GM19463 (cell line): ENCODE data around the gene CEP76.

Source experiments
- ATAC-seq: cut with Tn5 transposase; IDR thresholded peaks from one replicate; pipeline ENCODE4 v1.9.1; 2021; ENCODE audit warnings: mild to moderate bottlenecking, moderate library complexity; ENCODE audit not compliant: unreplicated experiment

The CEP76 gene

GRCh38 chr18:12702221-12703095 is at the start of gene CEP76, which contains the start of gene PSMG2:
TSS of gene CEP76 (minus strand) at chr18:12702723. CDS start at chr18:12702548, 175 bp downstream.
TSS of gene PSMG2 (plus strand) at chr18:12703042. CDS start at chr18:12703108, 66 bp downstream.
- ATAC-seq = peak; percentile 83

- ATAC-seq = no peak
Measured at GRCh38 chr18:12751891-12752290, 49.4 kb upstream of the CEP76 start.

GRCh38 chr18:12751503-12751884 is 49.0 kb upstream of the CEP76 start:
- no peak for ATAC-seq

- ATAC-seq = no peak
Measured at GRCh38 chr18:12750715-12751502, 48.4 kb upstream of the CEP76 start.

GRCh38 chr18:12750076-12750714 is 47.7 kb upstream of the CEP76 start:
- no peak for ATAC-seq

GRCh38 chr18:12749121-12749520 is 46.6 kb upstream of the CEP76 start:
- no peak for ATAC-seq

GRCh38 chr18:12748671-12749070 is 46.1 kb upstream of the CEP76 start:
- ATAC-seq = no peak

GRCh38 chr18:12747530-12748315 is 45.2 kb upstream of the CEP76 start:
- ATAC-seq = no peak

- ATAC-seq = no peak
Measured at GRCh38 chr18:12745095-12745795, 42.7 kb upstream of the CEP76 start.

GRCh38 chr18:12744103-12744502 is 41.6 kb upstream of the CEP76 start:
- no peak for ATAC-seq

GRCh38 chr18:12742453-12742852 is 39.9 kb upstream of the CEP76 start:
- no peak for ATAC-seq

- ATAC-seq = no peak
Measured at GRCh38 chr18:12741351-12741750, 38.8 kb upstream of the CEP76 start.

GRCh38 chr18:12737243-12737902 is 34.9 kb upstream of the CEP76 start:
- ATAC-seq = no peak

- ATAC-seq = no peak
Measured at GRCh38 chr18:12726774-12727550, 24.4 kb upstream of the CEP76 start.

GRCh38 chr18:12726331-12726730 is 23.8 kb upstream of the CEP76 start:
- no peak for ATAC-seq

GRCh38 chr18:12722731-12723130 is 20.2 kb upstream of the CEP76 start:
- ATAC-seq = no peak

- ATAC-seq = no peak
Measured at GRCh38 chr18:12721495-12722275, 19.2 kb upstream of the CEP76 start.

GRCh38 chr18:12711446-12711845 is 8.9 kb upstream of the CEP76 start:
- ATAC-seq = no peak
